ENCODE data around the gene WDR13.

- TF ChIP-seq POLR2A (IDR thresholded peaks at IDR 0.05; ENCODE audit: low read depth, low read length) (no peak), TAF1 (IDR thresholded peaks at IDR 0.05; ENCODE audit: low read depth, low read length) (no peak), POLR2AphosphoS5 (IDR thresholded peaks at IDR 0.05; ENCODE audit: low read depth, low read length) (no peak), SPI1 (IDR thresholded peaks at IDR 0.05; ENCODE audit: low read depth, low read length) (no peak), POU2F2 (IDR thresholded peaks at IDR 0.05; ENCODE audit: low read depth, low read length) (no peak)
Measured at GRCh38 chrX:48604701-48605100, 7.4 kb downstream of the WDR13 start.
